Tibial nerve (tissue), 4 donors: ENCODE results near the gene DNAAF3.

Experiments
- EP300 ChIP-seq, 2 donors: sonication (generic); formaldehyde crosslinking; IDR thresholded peaks; one replicate each; pipeline ENCODE4 v1.6.1; 2017; ENCODE audit warnings: antibody characterized with exemption in 2 of 2, mild to moderate bottlenecking in 1 of 2
- POLR2A ChIP-seq, 2 donors: fragments of 450-650 bp; IDR thresholded peaks; one replicate each; pipeline ENCODE4 v1.6.1; 2017; ENCODE audit warnings: antibody characterized with exemption in 2 of 2, mild to moderate bottlenecking in 2 of 2, moderate library complexity in 2 of 2
- TF ChIP-seq, protein P1 (sequence below), 5 experiments: fragments of 200-600 bp in 3 of 5; fragments of 450-650 bp in 2 of 5; sonication (generic) in 3 of 5; IDR thresholded peaks; one replicate each; pipeline ENCODE4 v1.5.1; 2016 to 2019; ENCODE audit warnings: antibody characterized with exemption in 5 of 5, mild to moderate bottlenecking in 3 of 5, moderate library complexity in 2 of 5

DNA sequence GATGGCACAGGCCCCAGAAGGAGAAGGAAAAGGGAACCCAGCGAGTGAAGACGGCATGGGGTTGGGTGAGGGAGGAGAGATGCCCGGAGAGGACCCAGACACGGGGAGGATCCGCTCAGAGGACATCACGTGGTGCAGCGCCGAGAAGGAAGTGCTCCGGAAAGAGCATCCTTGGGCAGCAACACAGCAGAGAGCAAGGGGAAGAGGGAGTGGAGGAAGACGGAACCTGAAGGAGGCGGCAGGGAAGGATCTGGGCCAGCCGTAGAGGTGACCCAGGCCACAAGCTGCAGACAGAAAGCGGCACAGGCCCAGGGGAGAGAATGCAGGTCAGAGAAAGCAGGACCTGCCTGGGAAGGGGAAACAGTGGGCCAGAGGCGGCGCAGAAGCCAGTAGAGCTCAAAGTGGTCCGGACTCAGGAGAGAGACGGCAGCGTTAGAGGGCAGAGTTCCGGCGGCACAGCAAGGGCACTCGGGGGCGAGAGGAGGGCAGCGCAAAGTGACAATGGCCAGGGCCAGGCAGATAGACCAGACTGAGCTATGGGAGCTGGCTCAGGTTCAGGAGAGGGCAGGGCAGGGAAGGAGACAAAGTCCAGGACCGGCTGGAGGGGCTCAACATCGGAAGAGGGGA lies 50.1 kb downstream of the DNAAF3 start:
- TF ChIP-seq, protein P1, sequence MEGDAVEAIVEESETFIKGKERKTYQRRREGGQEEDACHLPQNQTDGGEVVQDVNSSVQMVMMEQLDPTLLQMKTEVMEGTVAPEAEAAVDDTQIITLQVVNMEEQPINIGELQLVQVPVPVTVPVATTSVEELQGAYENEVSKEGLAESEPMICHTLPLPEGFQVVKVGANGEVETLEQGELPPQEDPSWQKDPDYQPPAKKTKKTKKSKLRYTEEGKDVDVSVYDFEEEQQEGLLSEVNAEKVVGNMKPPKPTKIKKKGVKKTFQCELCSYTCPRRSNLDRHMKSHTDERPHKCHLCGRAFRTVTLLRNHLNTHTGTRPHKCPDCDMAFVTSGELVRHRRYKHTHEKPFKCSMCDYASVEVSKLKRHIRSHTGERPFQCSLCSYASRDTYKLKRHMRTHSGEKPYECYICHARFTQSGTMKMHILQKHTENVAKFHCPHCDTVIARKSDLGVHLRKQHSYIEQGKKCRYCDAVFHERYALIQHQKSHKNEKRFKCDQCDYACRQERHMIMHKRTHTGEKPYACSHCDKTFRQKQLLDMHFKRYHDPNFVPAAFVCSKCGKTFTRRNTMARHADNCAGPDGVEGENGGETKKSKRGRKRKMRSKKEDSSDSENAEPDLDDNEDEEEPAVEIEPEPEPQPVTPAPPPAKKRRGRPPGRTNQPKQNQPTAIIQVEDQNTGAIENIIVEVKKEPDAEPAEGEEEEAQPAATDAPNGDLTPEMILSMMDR (IDR thresholded peaks at IDR 0.05) = no peak
- TF ChIP-seq EP300 (IDR thresholded peaks at IDR 0.05) (peak in 1 of 2 donors; percentile 53), POLR2A (IDR thresholded peaks at IDR 0.05) (no peak)
